Stimulated activated naive CD4-positive, alpha-beta T cell (primary cell): Measurements from ENCODE around the gene NAPEPLD.
"Not testable (repeated sequence)": the region's sequence is repeated elsewhere in the genome, so short reads cannot be mapped to it uniquely, and the experiment has no call there.

Source experiments
- DNase-seq, 6 experiments: peaks; one replicate each; lab custom pipeline; 2025; lab: John Stamatoyannopoulos, UW

The NAPEPLD gene

GRCh38 chr7:103144754-103145153 is 4.1 kb downstream of the NAPEPLD start:
- not testable (repeated sequence) for DNase-seq

GRCh38 chr7:103143868-103144267 is 5.0 kb downstream of the NAPEPLD start:
- DNase-seq = no peak

DNA sequence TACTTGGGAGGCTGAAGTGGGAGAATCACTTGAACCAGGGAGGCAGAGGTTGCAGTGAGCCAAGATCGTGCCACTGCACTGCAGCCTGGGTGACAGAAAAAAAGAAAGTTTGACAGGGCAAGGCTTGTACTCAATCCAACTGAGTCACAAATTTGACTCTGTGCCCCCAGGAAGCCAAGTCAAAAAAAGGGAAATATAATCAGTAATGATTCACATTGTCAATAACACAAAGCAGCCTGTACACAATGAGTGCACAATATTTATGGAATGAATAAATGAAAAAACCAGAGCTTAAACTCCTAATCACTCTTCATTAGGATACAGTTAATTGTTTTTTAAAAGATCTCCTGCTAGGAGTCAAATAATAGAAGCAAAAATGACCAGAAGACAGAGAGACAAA is 6.4 kb downstream of the NAPEPLD start:
- no peak for DNase-seq

- DNase-seq = no peak
Observed at GRCh38 chr7:103141753-103142404, 7.0 kb downstream of the NAPEPLD start.

- no peak for DNase-seq
Observed at GRCh38 chr7:103140685-103141084, 8.2 kb downstream of the NAPEPLD start.

- DNase-seq = no peak
Observed at GRCh38 chr7:103140061-103140460, 8.8 kb downstream of the NAPEPLD start.

GRCh38 chr7:103134836-103135554 is 13.9 kb downstream of the NAPEPLD start:
- no peak for DNase-seq

DNA sequence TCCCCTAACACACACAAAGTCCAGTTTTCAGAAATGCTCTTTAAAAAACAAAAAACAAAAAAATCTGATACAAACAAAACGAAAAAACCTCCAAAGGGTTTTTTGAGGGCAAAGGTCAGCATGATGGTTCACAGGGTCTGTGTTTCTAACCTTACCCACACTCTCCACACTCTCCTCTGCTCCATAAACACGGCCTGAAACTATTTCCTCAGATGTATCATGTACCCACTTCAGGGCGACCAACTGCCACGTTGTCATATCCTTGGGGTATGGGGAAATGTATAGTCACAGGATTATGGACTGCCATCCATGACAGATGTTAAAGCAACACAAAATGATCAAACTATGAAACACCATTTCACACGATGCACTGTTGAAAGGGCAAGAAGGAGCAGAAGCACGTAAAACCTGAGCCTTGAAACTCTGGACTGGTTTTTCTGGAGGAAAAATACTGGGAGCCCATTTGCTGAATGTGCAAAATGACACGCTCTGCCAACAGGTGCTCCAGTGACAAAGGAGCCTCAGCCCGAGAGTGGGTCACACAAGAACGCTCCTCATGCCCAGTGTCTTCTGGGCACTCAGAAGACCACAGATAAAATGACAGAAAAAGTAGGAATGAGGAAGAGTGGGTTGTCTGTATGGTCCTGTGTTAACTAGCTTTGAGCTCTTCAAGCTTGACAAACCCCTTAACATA is 15.8 kb downstream of the NAPEPLD start:
- DNase-seq = no peak

GRCh38 chr7:103130901-103131624 is 17.8 kb downstream of the NAPEPLD start:
- no peak for DNase-seq

GRCh38 chr7:103129702-103130549 is 19.0 kb downstream of the NAPEPLD start:
- no peak for DNase-seq

DNA sequence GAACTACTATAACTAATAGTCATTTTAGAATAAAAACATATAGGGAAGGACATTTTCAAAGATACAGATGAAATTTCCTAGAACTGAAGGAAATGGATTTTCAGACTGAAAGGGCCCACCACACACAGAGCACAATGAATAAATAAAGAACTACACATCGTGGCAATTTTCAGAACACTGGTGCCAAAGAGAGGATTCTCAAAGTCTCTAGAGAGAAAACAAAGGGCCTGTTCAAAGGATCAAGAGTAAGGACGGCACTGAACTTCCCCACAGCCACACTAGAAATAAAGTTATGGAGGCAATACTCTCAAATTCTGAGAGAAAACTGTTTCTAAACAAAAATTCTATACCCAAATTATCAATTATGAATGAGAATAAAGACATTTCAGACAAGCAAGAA is 21.9 kb downstream of the NAPEPLD start:
- DNase-seq = no peak

- DNase-seq = no peak
Observed at GRCh38 chr7:103124429-103124979, 24.4 kb downstream of the NAPEPLD start.

DNA sequence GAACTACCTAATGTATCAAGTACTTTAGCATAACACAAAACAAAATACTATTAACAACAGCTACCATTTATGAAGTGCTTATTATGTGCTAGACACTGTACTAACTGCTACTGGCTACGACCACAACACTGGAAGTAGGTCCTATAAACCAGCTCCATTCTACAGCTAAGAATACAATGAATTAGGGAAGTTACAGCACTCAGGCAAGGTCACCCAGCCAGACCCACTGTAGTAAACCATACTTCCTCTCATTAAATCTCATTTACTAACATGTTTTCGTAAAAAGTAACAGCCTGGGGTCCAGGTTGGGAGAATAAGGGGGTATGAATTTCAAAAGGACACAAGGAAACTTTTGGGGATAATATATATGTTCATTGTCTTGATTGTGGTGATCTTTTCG is 25.4 kb downstream of the NAPEPLD start:
- DNase-seq = no peak

- no peak for DNase-seq
Observed at GRCh38 chr7:103121641-103122040, 27.3 kb downstream of the NAPEPLD start.

DNA sequence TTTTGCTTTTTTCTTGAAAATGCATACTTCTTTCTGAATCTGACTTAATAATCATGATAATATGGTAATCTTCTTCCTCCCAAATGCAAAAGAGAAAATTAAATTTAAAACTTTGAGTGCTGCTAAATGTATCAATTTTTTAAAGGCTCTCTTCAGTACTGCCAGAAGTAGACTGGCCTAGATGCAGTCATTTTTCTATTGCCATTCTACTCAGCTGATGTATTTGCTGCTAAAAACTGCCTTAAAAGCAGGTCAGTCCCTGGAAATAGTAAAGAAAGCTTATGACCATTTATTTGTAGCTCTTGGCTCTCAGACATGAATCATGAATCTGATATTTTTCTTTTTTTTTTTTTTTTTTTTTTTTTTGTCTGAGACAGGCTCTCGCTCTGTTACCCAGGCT is 28.5 kb downstream of the NAPEPLD start:
- DNase-seq = no peak

- no peak for DNase-seq
Observed at GRCh38 chr7:103119791-103120291, 29.1 kb downstream of the NAPEPLD start.

GRCh38 chr7:103117465-103117864 is 31.4 kb downstream of the NAPEPLD start:
- DNase-seq = no peak

DNA sequence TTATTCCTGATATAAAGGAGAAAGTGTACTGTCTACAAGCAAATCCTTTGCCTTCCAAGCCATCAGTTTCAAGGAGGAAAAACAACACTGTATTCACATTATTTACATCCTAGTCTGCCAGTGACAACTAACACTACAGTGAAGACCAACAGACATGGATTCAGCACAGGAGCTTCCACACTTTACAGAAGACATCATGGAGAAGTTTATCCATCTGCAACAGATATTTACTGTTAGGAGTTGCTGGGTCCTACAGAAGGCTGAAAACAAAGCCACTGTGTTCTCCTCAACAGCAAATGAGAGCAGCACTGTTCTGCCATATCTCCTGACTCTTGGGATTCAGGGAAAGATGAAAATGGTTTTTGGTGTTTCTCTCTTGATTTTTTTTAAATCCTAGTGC is 31.9 kb downstream of the NAPEPLD start:
- DNase-seq = no peak

- no peak for DNase-seq
Observed at GRCh38 chr7:103116511-103116910, 32.4 kb downstream of the NAPEPLD start.

DNA sequence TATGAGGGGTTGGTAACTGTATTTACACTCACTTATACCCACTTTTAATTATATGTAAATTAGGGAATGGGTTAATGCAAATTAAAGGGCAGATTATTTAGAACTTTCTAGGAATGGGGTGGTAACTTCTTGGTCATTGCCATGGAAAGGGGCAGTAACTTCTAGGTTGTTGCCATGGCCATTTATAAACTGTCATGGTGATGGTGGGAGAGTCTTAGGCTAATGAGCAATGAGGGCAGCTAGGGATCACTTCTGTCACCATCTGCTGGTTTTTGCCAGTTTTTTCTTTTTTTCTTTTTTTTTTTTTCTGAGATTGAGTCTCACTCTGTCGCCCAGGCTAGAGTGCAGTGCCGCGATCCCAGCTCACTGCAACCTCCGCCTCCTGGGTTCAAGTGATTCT is 33.1 kb downstream of the NAPEPLD start:
- DNase-seq = no peak

DNA sequence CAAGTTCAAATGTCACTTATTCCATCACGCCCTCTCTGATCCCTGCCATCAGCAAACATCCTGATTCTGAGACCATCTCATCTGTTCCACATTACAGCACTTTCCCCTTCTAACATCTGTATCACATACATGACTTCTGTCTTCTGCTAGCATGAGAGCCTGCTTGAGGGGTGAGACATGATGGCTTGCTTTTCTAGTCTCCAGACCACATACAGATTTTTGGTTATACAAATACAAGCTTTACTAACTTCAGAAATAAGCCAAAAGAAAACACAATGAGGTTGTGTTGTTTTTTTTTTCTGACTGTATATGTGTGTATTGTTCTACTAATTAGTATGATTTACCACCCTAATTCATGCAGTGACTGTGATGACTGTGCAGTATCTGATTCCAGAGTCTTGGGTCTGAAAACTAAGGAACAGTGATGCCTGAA is 34.3 kb downstream of the NAPEPLD start:
- no peak for DNase-seq
